HepG2 (cell line): ENCODE data around the gene LPAR1. TPM values are rescaled to one million over a fixed set of nuclear protein-coding genes. Genes with fewer than 3 reads are reported as not detected.

ENCODE experiments used
- ATF2 ChIP-seq: sonication (generic); formaldehyde crosslinking; IDR thresholded peaks from 2 replicates; pipeline ENCODE4 v1.4.0; 2020; ENCODE audit warnings: missing genetic modification reagents
- BORCS8-MEF2B ChIP-seq: sonication (generic); formaldehyde crosslinking; IDR thresholded peaks from 2 replicates; pipeline ENCODE4 v1.8.0; 2022; ENCODE audit warnings: mild to moderate bottlenecking, missing genetic modification reagents
- FOXP1 ChIP-seq, 2 experiments: fragments of 450-650 bp in 1 of 2; IDR thresholded peaks; 2 replicates each; pipeline ENCODE4 v1.6.1; 2017 to 2018; ENCODE audit warnings: antibody characterized with exemption in 1 of 2
- GABPB1 ChIP-seq: IDR thresholded peaks from 2 replicates; pipeline ENCODE4 v1.6.1; 2016; ENCODE audit warnings: mild to moderate bottlenecking, missing genetic modification reagents, moderate library complexity, missing compliant biosample characterization
- GTF3A ChIP-seq: sonication (generic); formaldehyde crosslinking; conservative IDR thresholded peaks from 2 replicates; pipeline ENCODE4 v1.4.0; 2020; ENCODE audit warnings: mild to moderate bottlenecking, missing genetic modification reagents
- HOXA3 ChIP-seq: sonication (generic); formaldehyde crosslinking; IDR thresholded peaks from 2 replicates; pipeline ENCODE4 v1.5.0; 2020; ENCODE audit warnings: missing genetic modification reagents
- KLF6 ChIP-seq: IDR thresholded peaks from 2 replicates; pipeline ENCODE4 v1.8.0; 2016; ENCODE audit warnings: missing biosample characterization, missing genetic modification reagents
- MLX ChIP-seq: IDR thresholded peaks from 2 replicates; pipeline ENCODE4 v1.6.1; 2016
- NFATC3 ChIP-seq: sonication (generic); formaldehyde crosslinking; IDR thresholded peaks from 2 replicates; pipeline ENCODE4 v1.5.1; 2020; ENCODE audit warnings: mild to moderate bottlenecking, missing genetic modification reagents
- RFX3 ChIP-seq: IDR thresholded peaks from 2 replicates; pipeline ENCODE4 v1.6.1; 2016; ENCODE audit warnings: missing biosample characterization, missing genetic modification reagents
- SIN3A ChIP-seq: IDR thresholded peaks from 2 replicates; pipeline ENCODE4 v1.6.1; 2011; ENCODE audit warnings: low read depth, mild to moderate bottlenecking, control low read depth, low read length, borderline replicate concordance
- TCF7 ChIP-seq: sonication (generic); IDR thresholded peaks from 2 replicates; pipeline ENCODE4 v1.6.1; 2016; ENCODE audit warnings: antibody characterized with exemption, low read depth
- TFE3 ChIP-seq: IDR thresholded peaks from 2 replicates; pipeline ENCODE4 v1.6.1; 2016
- ZNF337 ChIP-seq: sonication (generic); formaldehyde crosslinking; IDR thresholded peaks from 2 replicates; pipeline ENCODE4 v1.5.1; 2020; ENCODE audit warnings: missing genetic modification reagents, low read depth, mild to moderate bottlenecking, borderline replicate concordance
- ZNF660 ChIP-seq: sonication (generic); formaldehyde crosslinking; IDR thresholded peaks from 2 replicates; pipeline ENCODE4 v1.5.1; 2020; ENCODE audit warnings: mild to moderate bottlenecking, low read depth, missing genetic modification reagents, borderline replicate concordance
- ZSCAN9 ChIP-seq: IDR thresholded peaks from 2 replicates; pipeline ENCODE4 v1.6.1; 2016; ENCODE audit warnings: borderline replicate concordance
- ZUFSP ChIP-seq: sonication (generic); formaldehyde crosslinking; IDR thresholded peaks from 2 replicates; pipeline ENCODE4 v1.9.0; 2021; ENCODE audit warnings: missing genetic modification reagents, mild to moderate bottlenecking, borderline replicate concordance
- polyA plus RNA-seq, 8 experiments: library from polyadenylated mRNA; depleted of rRNA in 3 of 8; stranded (reverse) in 7 of 8; unstranded in 1 of 8; fragments of >200 nt; fragmentation: Illumina TruSeq in 4 of 8; extraction: Trizol in 4 of 8; gene quantifications; 2 replicates each; pipeline versions ENCODE4 v1.2.1 to v1.2.3, GENCODE V29; 2011 to 2016; ENCODE audit warnings: low read depth in 4 of 8, missing spikeins in 1 of 8, mixed read lengths in 1 of 8; ENCODE audit not compliant: insufficient read depth in 1 of 8
- total RNA-seq, 5 experiments: library from RNA; depleted of rRNA; stranded (reverse); fragments of >200 nt; fragmentation: Illumina TruSeq; extraction: Trizol; gene quantifications; 2 replicates each; pipeline ENCODE4 v1.2.3, GENCODE V29; 2016; ENCODE audit warnings: low read depth in 1 of 5

The LPAR1 gene
- total and polyA plus RNA-seq, 2 of the 13 experiments (the other 11 are each of a cell fraction or from before 2014, with no cell fraction given): not detected

GRCh38 chr9:110869931-110870330 is 168.3 kb downstream of the LPAR1 start (continued):
- TF ChIP-seq SIN3A: no peak
- no peak for TF ChIP-seq ZSCAN9
- TF ChIP-seq HOXA3 (CRISPR knock-in tag): no peak
- no peak for TF ChIP-seq FOXP1 (IDR thresholded peaks at IDR 0.05)
- TF ChIP-seq FOXP1 (CRISPR knock-in tag; IDR thresholded peaks at IDR 0.05): no peak
- no peak for TF ChIP-seq KLF6
- TF ChIP-seq ZNF660 (CRISPR knock-in tag): no peak
- no peak for TF ChIP-seq RFX3 (CRISPR knock-in tag)
- TF ChIP-seq TFE3 (CRISPR knock-in tag): no peak
- TF ChIP-seq ZUFSP (CRISPR knock-in tag): no peak
- no peak for TF ChIP-seq GABPB1 (CRISPR knock-in tag)
- no peak for TF ChIP-seq NFATC3 (CRISPR knock-in tag)
- TF ChIP-seq BORCS8-MEF2B (CRISPR knock-in tag): no peak
- no peak for TF ChIP-seq GTF3A
- TF ChIP-seq TCF7: no peak
- no peak for TF ChIP-seq ATF2 (CRISPR knock-in tag)
- TF ChIP-seq ZNF337 (CRISPR knock-in tag): no peak
- TF ChIP-seq MLX (CRISPR knock-in tag): no peak
